ENCODE data around the gene WNT10A. TPM values are rescaled to one million over a fixed set of nuclear protein-coding genes. Genes with fewer than 3 reads are reported as not detected.
"Not testable (repeated sequence)": the region's sequence is repeated elsewhere in the genome, so short reads cannot be mapped to it uniquely, and the experiment has no call there.

The WNT10A gene
- total RNA-seq, 1 experiment from 2014 or later: 0.30 TPM

DNA sequence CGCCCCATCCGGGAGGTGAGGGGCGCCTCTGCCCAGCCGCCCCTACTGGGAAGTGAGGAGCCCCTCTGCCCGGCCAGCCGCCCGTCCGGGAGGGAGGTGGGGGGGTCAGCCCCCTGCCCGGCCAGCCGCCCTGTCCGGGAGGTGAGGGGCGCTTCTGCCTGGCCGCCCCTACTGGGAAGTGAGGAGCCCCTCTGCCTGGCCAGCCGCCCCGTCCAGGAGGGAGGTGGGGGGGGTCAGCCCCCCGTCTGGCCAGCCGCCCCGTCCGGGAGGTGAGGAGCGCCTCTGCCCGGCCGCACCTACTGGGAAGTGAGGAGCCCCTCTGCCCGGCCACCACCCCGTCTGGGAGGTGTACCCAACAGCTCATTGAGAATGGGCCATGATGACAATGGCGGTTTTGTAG, 51.1 kb downstream of the WNT10A start:
- DNase-seq (ENCODE audit: low read depth): not testable (repeated sequence)

Other genes starting within 250 kb of the WNT10A start
- 7.4 and 14.8 TPM in 2 replicates for gene ZNF142, start 221.2 kb upstream of the WNT10A start, total RNA-seq (2014; rRNA removed; shearing (Covaris generic))
- gene BCS1L, start 221.2 kb upstream of the WNT10A start, total RNA-seq (2014; rRNA removed; shearing (Covaris generic)): 11.6 and 20.4 TPM in 2 replicates
- 36.1 and 40.0 TPM in 2 replicates for gene RNF25, start 208.8 kb upstream of the WNT10A start, total RNA-seq (2014; rRNA removed; shearing (Covaris generic))
- gene STK36, start 208.8 kb upstream of the WNT10A start, total RNA-seq (2014; rRNA removed; shearing (Covaris generic)): 8.2 and 11.9 TPM in 2 replicates
- 9.5 and 17.9 TPM in 2 replicates for gene TTLL4, start 170.0 kb upstream of the WNT10A start, total RNA-seq (2014; rRNA removed; shearing (Covaris generic))
- 2.7 and 5.2 TPM in 2 replicates for gene CYP27A1, start 98.7 kb upstream of the WNT10A start, total RNA-seq (2014; rRNA removed; shearing (Covaris generic))
- not detected in 2 replicates for gene PRKAG3, start 49.0 kb upstream of the WNT10A start, total RNA-seq (2014; rRNA removed; shearing (Covaris generic))
- 0.05 and 0.39 TPM in 2 replicates for gene WNT6, start 21.0 kb upstream of the WNT10A start, total RNA-seq (2014; rRNA removed; shearing (Covaris generic))
- gene CDK5R2, start 78.8 kb downstream of the WNT10A start, total RNA-seq (2014; rRNA removed; shearing (Covaris generic)): 0.05 TPM in 1 of 2 replicates, not detected in the other
- not detected in 2 replicates for gene FEV, start 104.3 kb downstream of the WNT10A start, total RNA-seq (2014; rRNA removed; shearing (Covaris generic))
- gene CRYBA2, start 112.6 kb downstream of the WNT10A start, total RNA-seq (2014; rRNA removed; shearing (Covaris generic)): 0.17 TPM in 1 of 2 replicates, not detected in the other
- not detected in 2 replicates for gene CFAP65, start 160.7 kb downstream of the WNT10A start, total RNA-seq (2014; rRNA removed; shearing (Covaris generic))
- gene IHH, start 180.1 kb downstream of the WNT10A start, total RNA-seq (2014; rRNA removed; shearing (Covaris generic)): not detected in 2 replicates

All from M059J (cell line).